Measurements from ENCODE around the gene SORCS2.

- TF ChIP-seq, protein P1, sequence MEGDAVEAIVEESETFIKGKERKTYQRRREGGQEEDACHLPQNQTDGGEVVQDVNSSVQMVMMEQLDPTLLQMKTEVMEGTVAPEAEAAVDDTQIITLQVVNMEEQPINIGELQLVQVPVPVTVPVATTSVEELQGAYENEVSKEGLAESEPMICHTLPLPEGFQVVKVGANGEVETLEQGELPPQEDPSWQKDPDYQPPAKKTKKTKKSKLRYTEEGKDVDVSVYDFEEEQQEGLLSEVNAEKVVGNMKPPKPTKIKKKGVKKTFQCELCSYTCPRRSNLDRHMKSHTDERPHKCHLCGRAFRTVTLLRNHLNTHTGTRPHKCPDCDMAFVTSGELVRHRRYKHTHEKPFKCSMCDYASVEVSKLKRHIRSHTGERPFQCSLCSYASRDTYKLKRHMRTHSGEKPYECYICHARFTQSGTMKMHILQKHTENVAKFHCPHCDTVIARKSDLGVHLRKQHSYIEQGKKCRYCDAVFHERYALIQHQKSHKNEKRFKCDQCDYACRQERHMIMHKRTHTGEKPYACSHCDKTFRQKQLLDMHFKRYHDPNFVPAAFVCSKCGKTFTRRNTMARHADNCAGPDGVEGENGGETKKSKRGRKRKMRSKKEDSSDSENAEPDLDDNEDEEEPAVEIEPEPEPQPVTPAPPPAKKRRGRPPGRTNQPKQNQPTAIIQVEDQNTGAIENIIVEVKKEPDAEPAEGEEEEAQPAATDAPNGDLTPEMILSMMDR (IDR thresholded peaks at IDR 0.05) = no peak
- no peak for TF ChIP-seq EZH2 (IDR thresholded peaks at IDR 0.05)
- no peak for TF ChIP-seq EZH2phosphoT487 (IDR thresholded peaks at IDR 0.05)
These were observed 26.5 kb upstream of the SORCS2 start for GRCh38 chr4:7165874-7166201.

All from neural progenitor cell (in vitro differentiated cells).